HEK293 (cell line): ENCODE measurements around the gene TOR4A.

ENCODE experiments used
- CTCF ChIA-PET: fragments of 350-600 bp; formaldehyde crosslinking; extraction: SDS; loops from one replicate; lab custom pipeline; 2021; ENCODE audit warnings: antibody characterized with exemption; lab: Yijun Ruan, JAX
- POLR2A ChIA-PET: fragments of 300-600 bp; formaldehyde crosslinking; extraction: SDS; loops from one replicate; lab custom pipeline; 2020; ENCODE audit warnings: antibody characterized with exemption, inconsistent platforms; lab: Yijun Ruan, JAX
- H3K27ac ChIP-seq: fragments of 200-500 bp; sonication (Bioruptor generic); 2 replicates; pipeline ENCODE4 v1.5.1; 2014; ENCODE audit warnings: low read depth, low read length, control low read depth, inconsistent platforms; ENCODE audit errors: extremely low read depth
- H3K36me3 ChIP-seq, 2 experiments: fragments of 200-500 bp in 1 of 2; sonication (Bioruptor generic) in 1 of 2; 1 replicate in 1 of 2; 2 replicates in 1 of 2; pipeline ENCODE4 v1.5.1; 2014 to 2017; ENCODE audit warnings: inconsistent platforms in 2 of 2, low read length in 2 of 2; ENCODE audit not compliant: control insufficient read depth in 2 of 2, insufficient read depth in 1 of 2
- H3K4me1 ChIP-seq: fragments of 200-500 bp; sonication (Bioruptor generic); 2 replicates; pipeline ENCODE4 v1.5.1; 2014; ENCODE audit warnings: mild to moderate bottlenecking, low read length, inconsistent platforms; ENCODE audit not compliant: control insufficient read depth, insufficient read depth
- H3K4me3 ChIP-seq: 2 replicates; pipeline ENCODE4 v1.5.1; 2011; ENCODE audit warnings: low read depth, mild to moderate bottlenecking, control low read depth, low read length, moderate library complexity
- H3K9me3 ChIP-seq: fragments of 200-500 bp; sonication (Bioruptor generic); 2 replicates; pipeline ENCODE4 v1.5.1; 2014; ENCODE audit warnings: low read depth, low read length, inconsistent platforms; ENCODE audit not compliant: control insufficient read depth, insufficient read depth
- HIC1 ChIP-seq: fragments of 450-650 bp; formaldehyde crosslinking; IDR thresholded peaks from 2 replicates; pipeline ENCODE4 v1.5.1; 2016; ENCODE audit warnings: missing biosample characterization, missing genetic modification characterization
- INSM2 ChIP-seq: fragments of 450-650 bp; formaldehyde crosslinking; IDR thresholded peaks from 2 replicates; pipeline ENCODE4 v1.5.1; 2016; ENCODE audit warnings: missing biosample characterization, missing genetic modification characterization
- RBAK ChIP-seq: fragments of 450-650 bp; formaldehyde crosslinking; IDR thresholded peaks from 2 replicates; pipeline ENCODE4 v1.5.1; 2016; ENCODE audit warnings: missing biosample characterization, missing genetic modification characterization
- ZFP37 ChIP-seq: fragments of 450-650 bp; formaldehyde crosslinking; IDR thresholded peaks from 2 replicates; pipeline ENCODE4 v1.5.1; 2016; ENCODE audit warnings: missing biosample characterization, missing genetic modification characterization
- ZIC2 ChIP-seq: fragments of 450-650 bp; formaldehyde crosslinking; IDR thresholded peaks from 2 replicates; pipeline ENCODE4 v1.5.1; 2016; ENCODE audit warnings: missing biosample characterization, missing genetic modification characterization
- ZNF175 ChIP-seq: fragments of 450-650 bp; formaldehyde crosslinking; IDR thresholded peaks from 2 replicates; pipeline ENCODE4 v1.5.1; 2016; ENCODE audit warnings: missing biosample characterization, missing genetic modification characterization
- ZNF26 ChIP-seq: fragments of 450-650 bp; formaldehyde crosslinking; IDR thresholded peaks from 2 replicates; pipeline ENCODE4 v1.5.1; 2016; ENCODE audit warnings: missing biosample characterization, missing genetic modification characterization
- ZNF335 ChIP-seq: fragments of 450-650 bp; formaldehyde crosslinking; conservative IDR thresholded peaks from 2 replicates; pipeline ENCODE4 v1.5.1; 2016; ENCODE audit warnings: missing biosample characterization, missing genetic modification characterization
- ZNF391 ChIP-seq: fragments of 450-650 bp; formaldehyde crosslinking; IDR thresholded peaks from 2 replicates; pipeline ENCODE4 v1.5.1; 2016; ENCODE audit warnings: low read depth, missing biosample characterization, missing genetic modification characterization, borderline replicate concordance
- ZNF416 ChIP-seq: fragments of 450-650 bp; formaldehyde crosslinking; IDR thresholded peaks from 2 replicates; pipeline ENCODE4 v1.5.1; 2016; ENCODE audit warnings: missing biosample characterization, missing genetic modification characterization
- ZNF707 ChIP-seq: fragments of 450-650 bp; formaldehyde crosslinking; IDR thresholded peaks from 2 replicates; pipeline ENCODE4 v1.5.1; 2016; ENCODE audit warnings: missing biosample characterization, missing genetic modification characterization
- TF ChIP-seq, protein P1 (sequence below): fragments of 450-650 bp; formaldehyde crosslinking; IDR thresholded peaks from 2 replicates; pipeline ENCODE4 v1.5.1; 2017; ENCODE audit warnings: missing biosample characterization, missing genetic modification characterization

The TOR4A gene

DNA sequence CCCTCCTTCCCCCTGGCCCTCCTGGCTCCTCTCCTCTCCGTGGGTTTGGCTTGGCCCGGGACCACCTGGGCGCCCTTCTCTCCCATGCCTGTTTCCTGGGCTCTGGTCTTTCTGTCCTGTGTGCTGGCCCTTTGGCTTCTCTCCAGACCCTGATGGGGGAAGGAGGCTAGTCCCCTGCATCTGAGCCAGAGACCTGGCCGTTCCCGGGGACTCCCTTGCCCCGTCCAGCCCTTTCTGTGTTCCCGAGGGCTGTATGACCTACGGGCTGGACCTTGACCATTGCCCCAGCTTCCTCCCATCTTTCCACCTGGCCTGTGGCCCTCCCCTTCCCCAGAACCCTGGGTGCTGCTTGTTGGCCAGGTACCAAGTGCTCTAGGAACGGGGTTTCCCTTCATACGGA is 14.0 kb upstream of the TOR4A start:
- ChIA-PET POLR2A (interaction anchor here (1.0 to 10.1 kb wide), 2 partner anchors 22 to 40 kb away, joined by 3 to 103 read pairs; partner anchors contain the start of gene TUBB4B), CTCF (interaction anchor here (0.6 to 6.1 kb wide), 4 partner anchors 9 to 27 kb away, joined by 3 to 37 read pairs (median 4); no protein-coding TSS in a partner anchor)
- TF ChIP-seq HIC1, result no peak
- no peak for TF ChIP-seq ZNF707 (tag by site-specific recombination)
- no peak for TF ChIP-seq ZNF26
- no peak for TF ChIP-seq ZNF335 (tag by site-specific recombination)
- peaks cover 6 to 48% of the 10 kb centered on the region in 2 experiments; a peak in 2 of 3 replicates for H3K36me3 ChIP-seq
- H3K9me3 ChIP-seq, result no peaks in the 10 kb centered on the region
- no peak overlapping the region for H3K27ac ChIP-seq
- H3K4me3 ChIP-seq, result no peak overlapping the region
- no peaks in the 10 kb centered on the region for H3K4me1 ChIP-seq

GRCh38 chr9:137264067-137264466 is 13.5 kb upstream of the TOR4A start:
- H3K9me3 ChIP-seq, result no peaks in the 10 kb centered on the region
- H3K4me1 ChIP-seq, result no peaks in the 10 kb centered on the region
- H3K27ac ChIP-seq, result no peak overlapping the region
- TF ChIP-seq ZFP37 (no peak), ZNF416 (tag by site-specific recombination) (no peak), RBAK (tag by site-specific recombination) (no peak)
- TF ChIP-seq, protein P1, sequence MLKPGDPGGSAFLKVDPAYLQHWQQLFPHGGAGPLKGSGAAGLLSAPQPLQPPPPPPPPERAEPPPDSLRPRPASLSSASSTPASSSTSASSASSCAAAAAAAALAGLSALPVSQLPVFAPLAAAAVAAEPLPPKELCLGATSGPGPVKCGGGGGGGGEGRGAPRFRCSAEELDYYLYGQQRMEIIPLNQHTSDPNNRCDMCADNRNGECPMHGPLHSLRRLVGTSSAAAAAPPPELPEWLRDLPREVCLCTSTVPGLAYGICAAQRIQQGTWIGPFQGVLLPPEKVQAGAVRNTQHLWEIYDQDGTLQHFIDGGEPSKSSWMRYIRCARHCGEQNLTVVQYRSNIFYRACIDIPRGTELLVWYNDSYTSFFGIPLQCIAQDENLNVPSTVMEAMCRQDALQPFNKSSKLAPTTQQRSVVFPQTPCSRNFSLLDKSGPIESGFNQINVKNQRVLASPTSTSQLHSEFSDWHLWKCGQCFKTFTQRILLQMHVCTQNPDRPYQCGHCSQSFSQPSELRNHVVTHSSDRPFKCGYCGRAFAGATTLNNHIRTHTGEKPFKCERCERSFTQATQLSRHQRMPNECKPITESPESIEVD (tag by site-specific recombination), result no peak
- CTCF ChIA-PET, result interaction anchor here (0.6 to 6.1 kb wide), 5 partner anchors 8 to 29 kb away, joined by 3 to 37 read pairs (median 3); no protein-coding TSS in a partner anchor
- POLR2A ChIA-PET, result interaction anchor here (0.6 to 10.1 kb wide), 5 partner anchors 16 to 298 kb away, joined by 3 to 103 read pairs (median 4); partner anchors contain the start of gene TUBB4B
- H3K4me3 ChIP-seq, result no peak overlapping the region
- H3K36me3 ChIP-seq, result peaks cover 2 to 49% of the 10 kb centered on the region in 2 experiments; a peak in 2 of 3 replicates

GRCh38 chr9:137265496-137266161 is 11.9 kb upstream of the TOR4A start:
- Histone ChIP-seq H3K36me3 (peaks cover 0 to 53% of the 10 kb centered on the region in 2 experiments; a peak in 2 of 3 replicates), H3K27ac (no peak overlapping the region), H3K4me3 (no peak overlapping the region)
- CTCF ChIA-PET, result interaction anchor here (0.5 to 2.2 kb wide), 9 partner anchors 9 to 1785 kb away, joined by 3 to 17 read pairs (median 5); a partner anchor contains a TSS
- POLR2A ChIA-PET, result interaction anchor here (0.5 to 10.1 kb wide), 2 partner anchors 24 to 136 kb away, joined by 4 to 103 read pairs; partner anchors contain the start of gene TUBB4B
- TF ChIP-seq ZNF391 (no peak), ZNF175 (tag by site-specific recombination) (0 out of 2 replicates have a peak, but pooled peaks have one; percentile 8)
- TF ChIP-seq, all 188 proteins: peak for 1
- Histone ChIP-seq H3K9me3 (no peaks in the 10 kb centered on the region), H3K4me1 (no peaks in the 10 kb centered on the region)

DNA sequence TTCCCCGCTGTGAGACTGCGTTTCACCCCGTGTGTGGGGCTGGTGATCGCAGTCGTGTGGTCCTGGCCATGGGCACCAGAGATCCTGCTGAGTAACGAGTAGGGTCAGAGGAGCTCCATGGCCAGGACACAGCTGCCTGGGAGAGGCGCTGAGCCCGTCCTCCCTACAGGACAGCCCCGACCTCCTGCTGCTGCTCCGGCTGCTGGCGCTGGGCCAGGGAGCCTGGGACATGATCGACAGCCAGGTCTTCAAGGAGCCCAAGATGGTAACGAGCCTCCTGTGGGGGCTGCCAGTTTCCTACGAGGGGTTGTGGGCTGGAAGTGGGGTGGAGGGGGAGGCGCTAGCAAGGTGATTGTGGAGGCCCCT is 11.4 kb upstream of the TOR4A start:
- Histone ChIP-seq H3K4me3 (no peak overlapping the region), H3K36me3 (peaks cover 0 to 58% of the 10 kb centered on the region in 2 experiments; a peak in 2 of 3 replicates), H3K27ac (no peak overlapping the region), H3K4me1 (no peaks in the 10 kb centered on the region), H3K9me3 (no peaks in the 10 kb centered on the region)
- ChIA-PET POLR2A (interaction anchor here (2.1 to 10.1 kb wide), 2 partner anchors 10 to 24 kb away, joined by 9 to 103 read pairs; partner anchors contain the start of gene TUBB4B), CTCF (interaction anchor here (0.5 to 2.2 kb wide), 6 partner anchors 19 to 198 kb away, joined by 3 to 17 read pairs (median 5); a partner anchor contains a TSS)
- TF ChIP-seq ZIC2 (peak; percentile 83), INSM2 (tag by site-specific recombination) (no peak)
